Caco-2 (cell line): ENCODE results near the gene OTX2. TPM values are rescaled to one million over a fixed set of nuclear protein-coding genes. Genes with fewer than 3 reads are reported as not detected.

Source experiments
- BruUV-seq: library from RNA; stranded (reverse); fragments of 400-500 nt; replicated peaks from 2 replicates; lab custom pipeline; 2021; lab: Mats Ljungman, UMichigan
- CTCF ChIA-PET: fragments of 300-600 bp; sonication (Branson Sonifier 250); formaldehyde crosslinking; loops from one replicate; lab custom pipeline; 2022; ENCODE audit warnings: antibody characterized with exemption; lab: Charles Lee
- POLR2A ChIA-PET: fragments of 300-600 bp; sonication (Branson Sonifier 250); formaldehyde crosslinking; loops from one replicate; lab custom pipeline; 2022; ENCODE audit warnings: antibody characterized with exemption; lab: Charles Lee
- DNase-seq, 2 experiments: peaks; one replicate each; pipeline versions ENCODE4 v3.0.0 to v3.0.0-alpha.2; 2020 to 2022
- H3K27me3 ChIP-seq: replicated peaks from 2 replicates; pipeline ENCODE4 v1.6.0; 2011; ENCODE audit warnings: low read length; ENCODE audit not compliant: control insufficient read depth, insufficient read depth
- H3K36me3 ChIP-seq: 2 replicates; pipeline ENCODE4 v1.5.1; 2011; ENCODE audit warnings: low read length; ENCODE audit not compliant: control insufficient read depth, insufficient read depth
- H3K4me1 ChIP-seq: fragments of 250-450 bp; sonication (Bioruptor Pico); 2 replicates; pipeline ENCODE4 v1.5.1; 2020; ENCODE audit warnings: mild to moderate bottlenecking
- H3K4me3 ChIP-seq: 2 replicates; pipeline ENCODE4 v1.5.1; 2011; ENCODE audit warnings: low read depth, mild to moderate bottlenecking, control low read depth, low read length
- H3K9me3 ChIP-seq: fragments of 250-450 bp; sonication (Bioruptor Pico); 2 replicates; pipeline ENCODE4 v1.5.1; 2020; ENCODE audit warnings: mild to moderate bottlenecking, moderate library complexity
- H3K27ac Mint-ChIP-seq: one replicate; pipeline ENCODE4 v1.8.0; 2022; ENCODE audit warnings: mixed read lengths; ENCODE audit not compliant: unreplicated experiment
- H3K27me3 Mint-ChIP-seq: one replicate; pipeline ENCODE4 v1.8.0; 2022; ENCODE audit warnings: mixed read lengths; ENCODE audit not compliant: insufficient read depth, unreplicated experiment
- H3K36me3 Mint-ChIP-seq: one replicate; pipeline ENCODE4 v1.8.0; 2022; ENCODE audit warnings: mild to moderate bottlenecking, mixed read lengths; ENCODE audit not compliant: insufficient read depth, unreplicated experiment
- H3K4me1 Mint-ChIP-seq: one replicate; pipeline ENCODE4 v1.8.0; 2022; ENCODE audit warnings: low read depth, mixed read lengths; ENCODE audit not compliant: unreplicated experiment
- H3K4me3 Mint-ChIP-seq: one replicate; pipeline ENCODE4 v1.8.0; 2022; ENCODE audit warnings: mild to moderate bottlenecking, moderate library complexity, mixed read lengths; ENCODE audit not compliant: unreplicated experiment
- H3K9me3 Mint-ChIP-seq: one replicate; pipeline ENCODE4 v1.8.0; 2022; ENCODE audit warnings: mixed read lengths; ENCODE audit not compliant: unreplicated experiment
- intact Hi-C: fragments of 100-400 bp; cut with micrococcal nuclease; formaldehyde crosslinking; loops from one replicate; pipeline ENCODE4 v1.10.0; 2022; ENCODE audit not compliant: unreplicated experiment
- total RNA-seq: library from RNA; stranded (reverse); gene quantifications from 2 replicates; pipeline ENCODE4 v1.2.3, GENCODE V29; 2022
- TF ChIP-seq, protein P1 (sequence below), 2 experiments: fragments of 200-600 bp in 1 of 2; IDR thresholded peaks; 1 replicate in 1 of 2; 2 replicates in 1 of 2; pipeline versions ENCODE4 v1.5.1 to v1.8.0; 2011 to 2022; ENCODE audit warnings: antibody characterized with exemption in 1 of 2, control low read depth in 1 of 2, inconsistent platforms in 1 of 2, low read depth in 1 of 2, low read length in 1 of 2, mild to moderate bottlenecking in 1 of 2, moderate library complexity in 1 of 2; ENCODE audit not compliant: insufficient read depth in 1 of 2, severe bottlenecking in 1 of 2, unreplicated experiment in 1 of 2

OTX2 gene
- total RNA-seq, 1 experiment from 2014 or later, result not detected

DNA sequence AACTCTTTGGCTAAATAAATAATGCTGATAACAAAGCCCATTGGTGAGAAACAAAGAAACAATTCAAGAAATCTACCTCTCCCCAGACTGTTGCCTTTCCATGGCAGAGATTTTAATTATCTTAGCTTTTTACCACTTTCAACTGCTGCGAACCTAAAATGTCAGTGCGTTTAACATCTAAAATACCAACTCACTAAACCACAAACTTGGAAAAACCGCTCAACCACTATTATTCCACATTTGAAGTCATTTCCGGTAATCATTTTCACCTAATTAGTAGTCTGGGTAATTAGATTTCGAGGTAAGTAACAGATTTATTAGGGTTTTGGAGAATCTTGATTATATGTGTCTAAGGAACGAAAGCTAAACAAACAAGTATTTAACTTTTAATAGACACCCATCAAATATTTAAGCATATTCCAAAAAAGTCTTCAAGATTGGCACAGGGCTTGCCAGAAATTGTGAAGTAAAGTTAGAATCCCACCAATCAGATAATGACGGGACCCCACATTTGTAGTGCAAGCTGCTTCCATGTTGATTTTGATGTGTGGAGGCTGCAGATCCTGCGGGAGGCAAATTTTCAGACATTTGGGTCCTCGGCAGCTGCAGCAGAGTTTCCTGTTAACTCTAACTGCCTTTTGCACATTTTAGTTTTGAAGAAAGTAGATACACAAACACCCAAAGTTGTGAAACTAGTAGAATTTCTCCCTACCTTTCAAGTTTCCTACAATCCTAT is 4.1 kb downstream of the OTX2 start:
- H3K9me3 Mint-ChIP-seq, result no peaks in the 10 kb centered on the region
- no peaks in the 10 kb centered on the region for H3K36me3 ChIP-seq

DNA sequence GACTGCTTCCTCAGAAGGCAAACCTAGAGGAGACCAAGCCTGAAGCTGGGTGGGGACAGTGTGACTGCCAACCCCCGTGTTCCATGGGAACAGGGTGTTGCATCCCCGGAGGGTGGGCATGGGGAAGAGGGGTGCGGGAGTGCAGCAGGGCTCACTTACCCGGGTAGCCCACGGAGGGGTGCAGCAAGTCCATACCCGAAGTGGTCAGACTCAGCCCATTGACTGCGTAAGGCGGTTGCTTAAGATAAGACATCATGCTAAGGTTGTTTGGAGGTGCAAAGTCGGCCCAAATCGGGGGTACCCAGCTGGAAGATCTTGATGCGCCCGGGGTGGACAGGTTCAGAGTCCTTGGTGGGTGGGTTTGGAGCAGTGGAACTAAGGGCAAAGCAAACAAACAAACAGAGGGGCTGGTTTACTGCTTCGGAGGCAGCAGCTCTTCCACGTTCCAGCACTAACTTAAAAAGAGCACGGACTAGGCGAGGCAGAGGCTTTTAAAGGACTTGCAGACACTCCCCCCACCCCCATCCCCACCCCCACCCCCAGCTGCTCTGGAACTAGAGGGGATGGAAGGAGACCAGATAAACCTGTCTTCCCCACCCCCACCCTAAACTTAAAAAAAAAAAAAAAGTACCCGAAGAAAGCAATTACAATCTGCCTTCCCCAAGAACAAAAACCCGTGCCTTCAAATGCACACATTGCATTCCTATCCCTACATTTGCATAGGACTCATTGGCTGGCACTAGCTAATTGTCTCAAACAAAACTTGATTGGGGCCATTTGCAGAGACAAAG is 4.9 kb downstream of the OTX2 start:
- no peaks in the 10 kb centered on the region for H3K27me3 ChIP-seq
- BruUV-seq, result no TSS peak

More for the DNA sequence above, 4.1 kb downstream of the OTX2 start:
- Histone ChIP-seq H3K27me3 (no peaks in the 10 kb centered on the region), H3K4me1 (peaks cover 12% of the 10 kb centered on the region; the same call in 1 of the 2 replicates), H3K4me3 (no peak overlapping the region), H3K9me3 (peaks cover 7% of the 10 kb centered on the region; the same call in 1 of the 2 replicates)
- no peaks in the 10 kb centered on the region for H3K27me3 Mint-ChIP-seq
- no peak overlapping the region for H3K4me3 Mint-ChIP-seq
- ChIA-PET POLR2A (no interaction called here), CTCF (interaction anchor here (0.6 kb wide), 1 partner anchor 96 kb away, joined by 3 read pairs; no protein-coding TSS in a partner anchor)
- no peaks in the 10 kb centered on the region for H3K36me3 Mint-ChIP-seq
- intact Hi-C loops, result no loop called here
- TF ChIP-seq, protein P1, sequence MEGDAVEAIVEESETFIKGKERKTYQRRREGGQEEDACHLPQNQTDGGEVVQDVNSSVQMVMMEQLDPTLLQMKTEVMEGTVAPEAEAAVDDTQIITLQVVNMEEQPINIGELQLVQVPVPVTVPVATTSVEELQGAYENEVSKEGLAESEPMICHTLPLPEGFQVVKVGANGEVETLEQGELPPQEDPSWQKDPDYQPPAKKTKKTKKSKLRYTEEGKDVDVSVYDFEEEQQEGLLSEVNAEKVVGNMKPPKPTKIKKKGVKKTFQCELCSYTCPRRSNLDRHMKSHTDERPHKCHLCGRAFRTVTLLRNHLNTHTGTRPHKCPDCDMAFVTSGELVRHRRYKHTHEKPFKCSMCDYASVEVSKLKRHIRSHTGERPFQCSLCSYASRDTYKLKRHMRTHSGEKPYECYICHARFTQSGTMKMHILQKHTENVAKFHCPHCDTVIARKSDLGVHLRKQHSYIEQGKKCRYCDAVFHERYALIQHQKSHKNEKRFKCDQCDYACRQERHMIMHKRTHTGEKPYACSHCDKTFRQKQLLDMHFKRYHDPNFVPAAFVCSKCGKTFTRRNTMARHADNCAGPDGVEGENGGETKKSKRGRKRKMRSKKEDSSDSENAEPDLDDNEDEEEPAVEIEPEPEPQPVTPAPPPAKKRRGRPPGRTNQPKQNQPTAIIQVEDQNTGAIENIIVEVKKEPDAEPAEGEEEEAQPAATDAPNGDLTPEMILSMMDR (IDR thresholded peaks at IDR 0.05; ENCODE audit: insufficient read depth in 1 of 2, low read depth in 1 of 2, low read length in 1 of 2, severe bottlenecking in 1 of 2, unreplicated experiment in 1 of 2), result no peak
- H3K4me1 Mint-ChIP-seq, result peaks cover 7% of the 10 kb centered on the region
- BruUV-seq, result no TSS peak
- H3K27ac Mint-ChIP-seq, result no peak overlapping the region
- no peak for DNase-seq

More for the DNA sequence above, 4.9 kb downstream of the OTX2 start:
- Histone ChIP-seq H3K36me3 (no peaks in the 10 kb centered on the region), H3K4me1 (peaks cover 18% of the 10 kb centered on the region; the same call in 1 of the 2 replicates), H3K9me3 (peaks cover 11% of the 10 kb centered on the region), H3K4me3 (no peak overlapping the region)
- TF ChIP-seq, protein P1 (IDR thresholded peaks at IDR 0.05; ENCODE audit: insufficient read depth in 1 of 2, low read depth in 1 of 2, low read length in 1 of 2, severe bottlenecking in 1 of 2, unreplicated experiment in 1 of 2), result no peak
- H3K27ac Mint-ChIP-seq, result no peak overlapping the region
- H3K4me3 Mint-ChIP-seq, result no peak overlapping the region
- H3K27me3 Mint-ChIP-seq, result no peaks in the 10 kb centered on the region
- intact Hi-C loops, result no loop called here
- ChIA-PET POLR2A (no interaction called here), CTCF (no interaction called here)
- no peaks in the 10 kb centered on the region for H3K36me3 Mint-ChIP-seq
- no peaks in the 10 kb centered on the region for H3K9me3 Mint-ChIP-seq
- no peak for DNase-seq
- peaks cover 7% of the 10 kb centered on the region for H3K4me1 Mint-ChIP-seq
